ENCODE results near the gene MAF. TPM values are rescaled to one million over a fixed set of nuclear protein-coding genes. Genes with fewer than 3 reads are reported as not detected.

Gene MAF
- total RNA-seq, 4 donors from 2014 or later, result 11.0 to 92.6 (median 26.3) TPM

DNA sequence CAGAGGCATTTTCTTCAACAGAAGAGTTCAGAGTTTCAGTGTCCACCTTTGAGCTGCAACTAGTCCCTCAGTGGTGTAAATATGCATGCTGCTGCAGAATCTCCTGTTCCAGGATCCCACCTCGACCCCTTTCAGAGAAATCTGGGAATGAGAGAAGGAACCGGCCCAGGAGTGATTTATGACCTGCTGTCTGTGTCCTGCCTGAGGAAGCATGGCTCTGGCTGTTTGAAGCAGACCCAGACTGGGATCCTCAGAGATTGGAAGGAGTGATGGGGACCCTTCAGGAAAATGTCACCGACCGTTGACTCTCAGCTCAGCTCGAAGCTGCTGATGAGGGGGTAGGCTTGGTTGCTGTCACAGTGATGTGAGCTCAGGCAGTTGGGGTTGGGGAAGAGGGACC is 8.4 kb upstream of the MAF start:
- no peak overlapping the region for H3K4me3 ChIP-seq
- TF ChIP-seq, protein P1, sequence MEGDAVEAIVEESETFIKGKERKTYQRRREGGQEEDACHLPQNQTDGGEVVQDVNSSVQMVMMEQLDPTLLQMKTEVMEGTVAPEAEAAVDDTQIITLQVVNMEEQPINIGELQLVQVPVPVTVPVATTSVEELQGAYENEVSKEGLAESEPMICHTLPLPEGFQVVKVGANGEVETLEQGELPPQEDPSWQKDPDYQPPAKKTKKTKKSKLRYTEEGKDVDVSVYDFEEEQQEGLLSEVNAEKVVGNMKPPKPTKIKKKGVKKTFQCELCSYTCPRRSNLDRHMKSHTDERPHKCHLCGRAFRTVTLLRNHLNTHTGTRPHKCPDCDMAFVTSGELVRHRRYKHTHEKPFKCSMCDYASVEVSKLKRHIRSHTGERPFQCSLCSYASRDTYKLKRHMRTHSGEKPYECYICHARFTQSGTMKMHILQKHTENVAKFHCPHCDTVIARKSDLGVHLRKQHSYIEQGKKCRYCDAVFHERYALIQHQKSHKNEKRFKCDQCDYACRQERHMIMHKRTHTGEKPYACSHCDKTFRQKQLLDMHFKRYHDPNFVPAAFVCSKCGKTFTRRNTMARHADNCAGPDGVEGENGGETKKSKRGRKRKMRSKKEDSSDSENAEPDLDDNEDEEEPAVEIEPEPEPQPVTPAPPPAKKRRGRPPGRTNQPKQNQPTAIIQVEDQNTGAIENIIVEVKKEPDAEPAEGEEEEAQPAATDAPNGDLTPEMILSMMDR (IDR thresholded peaks at IDR 0.05), result no peak
- no peak for TF ChIP-seq POLR2A (IDR thresholded peaks at IDR 0.05)

DNA sequence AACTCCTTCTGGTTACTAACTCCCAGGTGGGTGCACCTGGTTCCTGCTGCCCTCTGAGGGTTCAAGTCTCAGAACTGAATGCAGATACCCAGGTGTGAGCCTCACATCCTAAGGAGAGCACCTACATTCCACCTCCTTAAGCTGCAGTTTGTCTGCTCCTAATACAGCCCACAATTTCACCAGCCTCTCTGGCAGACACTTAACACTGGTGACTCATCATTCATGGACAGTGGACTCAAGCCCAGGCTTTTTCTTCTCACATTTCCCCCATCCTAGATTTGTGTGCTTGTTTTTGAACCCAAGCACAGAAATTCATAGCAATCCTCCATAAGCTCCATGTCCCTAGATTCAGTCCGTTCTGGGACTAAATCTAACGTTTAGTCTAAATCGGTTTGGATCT is 7.0 kb upstream of the MAF start:
- H3K27me3 ChIP-seq, result no peaks in the 10 kb centered on the region
- H3K4me1 ChIP-seq, result no peaks in the 10 kb centered on the region
- no peaks in the 10 kb centered on the region for H3K36me3 ChIP-seq
- H3K9me3 ChIP-seq, result no peaks in the 10 kb centered on the region
- peak overlapping the region; percentile 74 to 99 for H3K27ac ChIP-seq
- H3K4me3 ChIP-seq, result no peak overlapping the region
- peak; percentile 35 to 67 for DNase-seq
- no peak for TF ChIP-seq POLR2A (IDR thresholded peaks at IDR 0.05)
- TF ChIP-seq, protein P1 (IDR thresholded peaks at IDR 0.05), result no peak
- intact Hi-C loops (cut with DNase I; ENCODE audit: low total_unique reads), result no loop called here

More for the DNA sequence above, 8.4 kb upstream of the MAF start:
- Histone ChIP-seq H3K4me1 (no peaks in the 10 kb centered on the region), H3K27me3 (no peaks in the 10 kb centered on the region), H3K27ac (peak overlapping the region in 1 of 2 donors; percentile 99), H3K9me3 (no peaks in the 10 kb centered on the region), H3K36me3 (no peaks in the 10 kb centered on the region)
- no peak for DNase-seq
- intact Hi-C loops (cut with DNase I; ENCODE audit: low total_unique reads), result no loop called here

DNA sequence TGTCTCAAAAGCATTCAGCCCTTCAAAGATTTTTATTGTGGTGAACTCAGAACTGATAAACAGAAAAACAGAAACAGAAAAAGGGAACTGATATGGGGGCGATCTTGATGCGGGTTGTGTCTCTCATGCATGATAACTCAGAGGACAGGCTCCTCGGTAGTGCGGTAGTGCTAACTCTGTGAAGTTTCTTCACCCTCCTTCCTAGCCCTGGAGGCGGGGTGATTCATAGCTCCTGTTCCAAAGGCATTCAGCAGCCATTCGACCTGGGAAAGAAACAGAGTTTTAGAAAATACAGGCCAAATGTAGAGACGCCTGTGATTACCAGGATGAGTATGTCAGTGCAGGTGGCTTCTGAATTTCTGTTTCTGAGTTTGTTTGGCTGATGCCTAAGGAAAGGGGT is 5.5 kb upstream of the MAF start:
- intact Hi-C loops (cut with DNase I; ENCODE audit: low total_unique reads), result no loop called here
- peak overlapping the region; percentile 74 to 99 for H3K27ac ChIP-seq
- H3K4me1 ChIP-seq, result no peaks in the 10 kb centered on the region
- peak; percentile 46 to 63 for DNase-seq
- no peaks in the 10 kb centered on the region for H3K27me3 ChIP-seq
- no peak overlapping the region for H3K4me3 ChIP-seq
- no peaks in the 10 kb centered on the region for H3K9me3 ChIP-seq
- H3K36me3 ChIP-seq, result no peaks in the 10 kb centered on the region
- TF ChIP-seq, protein P1 (IDR thresholded peaks at IDR 0.05), result no peak
- TF ChIP-seq POLR2A (IDR thresholded peaks at IDR 0.05), result no peak

DNA sequence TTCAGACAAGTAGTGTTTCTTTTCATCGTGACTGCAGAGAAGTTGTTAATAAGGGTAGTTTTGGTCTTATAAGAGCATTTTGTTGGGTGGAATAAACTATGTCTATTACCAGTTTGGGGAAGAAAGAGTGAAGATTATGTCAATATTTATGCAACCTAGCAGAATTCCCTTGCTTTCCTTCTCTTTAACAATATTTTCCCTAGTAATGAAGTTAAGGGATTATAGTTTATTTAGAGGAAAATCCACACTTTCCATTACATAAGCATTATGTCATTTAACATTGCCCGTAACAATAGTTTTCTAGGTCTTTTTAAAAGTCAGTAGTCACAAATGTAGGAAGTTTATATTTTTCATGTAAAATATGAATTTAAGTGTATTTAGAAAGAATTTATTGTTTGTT is 2.5 kb upstream of the MAF start:
- TF ChIP-seq, protein P1 (IDR thresholded peaks at IDR 0.05), result no peak
- TF ChIP-seq POLR2A (IDR thresholded peaks at IDR 0.05), result no peak
- intact Hi-C loops (cut with DNase I; ENCODE audit: low total_unique reads), result no loop called here
- no peak for DNase-seq
- Histone ChIP-seq H3K36me3 (no peaks in the 10 kb centered on the region), H3K9me3 (no peaks in the 10 kb centered on the region), H3K4me1 (no peaks in the 10 kb centered on the region), H3K27ac (peak overlapping the region; percentile 98 to 99), H3K4me3 (peak overlapping the region in 1 of 2 donors; percentile 90), H3K27me3 (no peaks in the 10 kb centered on the region)

DNA sequence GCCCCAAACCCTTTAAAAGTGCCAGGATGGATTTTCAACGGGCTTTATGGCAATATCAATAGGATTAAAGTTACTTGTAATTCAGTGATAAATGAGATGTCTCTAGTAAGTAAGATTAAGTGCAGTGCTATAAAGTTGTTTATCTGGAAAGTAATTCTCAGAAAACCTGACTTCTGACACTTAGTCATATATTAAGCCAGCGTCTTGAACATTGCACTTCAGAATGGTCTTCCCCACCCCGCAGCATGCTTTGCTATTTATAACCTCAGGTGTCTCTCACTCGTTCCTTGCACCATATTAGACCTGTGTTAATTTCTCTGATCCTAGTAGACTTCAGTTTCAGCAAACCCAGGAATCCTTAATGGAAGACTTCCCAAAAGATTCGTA is 2.1 kb upstream of the MAF start:
- Histone ChIP-seq H3K9me3 (no peaks in the 10 kb centered on the region), H3K27ac (peak overlapping the region; percentile 98 to 99), H3K4me1 (no peaks in the 10 kb centered on the region), H3K27me3 (no peaks in the 10 kb centered on the region), H3K36me3 (no peaks in the 10 kb centered on the region), H3K4me3 (peak overlapping the region; percentile 82 to 90)
- intact Hi-C loops (cut with DNase I; ENCODE audit: low total_unique reads), result no loop called here
- DNase-seq, result no peak
- TF ChIP-seq POLR2A (IDR thresholded peaks at IDR 0.05), result no peak
- TF ChIP-seq, protein P1 (IDR thresholded peaks at IDR 0.05), result no peak
